H54 (cell line): ENCODE results near the gene NAPG.
"Not testable (repeated sequence)": the region's sequence is repeated elsewhere in the genome, so short reads cannot be mapped to it uniquely, and the experiment has no call there.

Experiments
- DNase-seq: peaks from one replicate; pipeline ENCODE4 v3.0.0; 2011; ENCODE audit warnings: low spot score, mixed read lengths; ENCODE audit not compliant: insufficient read length
- FAIRE-seq: peaks from 3 replicates; lab custom pipeline; 2011; peaks lifted over from hg19 to GRCh38; lab: Jason Lieb, UNC
- POLR2A ChIP-seq: IDR thresholded peaks from 2 replicates; pipeline ENCODE4 v1.6.1; 2011; ENCODE audit warnings: low read depth, mild to moderate bottlenecking, low read length

NAPG gene

GRCh38 chr18:10544093-10544748 is 18.4 kb downstream of the NAPG start:
- no peak for TF ChIP-seq POLR2A
- FAIRE-seq (no peak), DNase-seq (no peak)

- DNase-seq: no peak
- no peak for TF ChIP-seq POLR2A
- FAIRE-seq: no peak
These were observed 20.9 kb downstream of the NAPG start for GRCh38 chr18:10546557-10547300.

- no peak for DNase-seq
- no peak for TF ChIP-seq POLR2A
- no peak for FAIRE-seq
These were observed 26.4 kb downstream of the NAPG start for GRCh38 chr18:10552226-10552625.

- FAIRE-seq, DNase-seq: not testable (repeated sequence)
These were observed 30.4 kb downstream of the NAPG start for GRCh38 chr18:10556251-10556650.

GRCh38 chr18:10557085-10557677 is 31.4 kb downstream of the NAPG start:
- TF ChIP-seq POLR2A: no peak
- FAIRE-seq (no peak), DNase-seq (no peak)

GRCh38 chr18:10558243-10558966 is 32.6 kb downstream of the NAPG start:
- TF ChIP-seq POLR2A: no peak
- FAIRE-seq: no peak

GRCh38 chr18:10558967-10559298 is 33.1 kb downstream of the NAPG start:
- TF ChIP-seq POLR2A: no peak

More at GRCh38 chr18:10558243-10558966, 32.6 kb downstream of the NAPG start:
- no peak for DNase-seq

GRCh38 chr18:10559553-10560451 is 34.0 kb downstream of the NAPG start:
- no peak for TF ChIP-seq POLR2A
- no peak for DNase-seq
- no peak for FAIRE-seq

More at GRCh38 chr18:10558967-10559298, 33.1 kb downstream of the NAPG start:
- FAIRE-seq: no peak
- no peak for DNase-seq

GRCh38 chr18:10560452-10561045 is 34.7 kb downstream of the NAPG start:
- no peak for FAIRE-seq
- peak; percentile 35 for DNase-seq
- no peak for TF ChIP-seq POLR2A

- no peak for TF ChIP-seq POLR2A
- DNase-seq (no peak), FAIRE-seq (no peak)
These were observed 36.9 kb downstream of the NAPG start for GRCh38 chr18:10562773-10563160.

- DNase-seq (no peak), FAIRE-seq (no peak)
- TF ChIP-seq POLR2A: no peak
These were observed 38.1 kb downstream of the NAPG start for GRCh38 chr18:10563886-10564285.

GRCh38 chr18:10564975-10565773 is 39.3 kb downstream of the NAPG start:
- TF ChIP-seq POLR2A: no peak
- DNase-seq: no peak
- FAIRE-seq: no peak
